ENCODE data around the gene GUCY2C. TPM values are rescaled to one million over a fixed set of nuclear protein-coding genes. Genes with fewer than 3 reads are reported as not detected.

Gene GUCY2C
- total RNA-seq, 1 experiment from 2014 or later, result 1.9 TPM

DNA sequence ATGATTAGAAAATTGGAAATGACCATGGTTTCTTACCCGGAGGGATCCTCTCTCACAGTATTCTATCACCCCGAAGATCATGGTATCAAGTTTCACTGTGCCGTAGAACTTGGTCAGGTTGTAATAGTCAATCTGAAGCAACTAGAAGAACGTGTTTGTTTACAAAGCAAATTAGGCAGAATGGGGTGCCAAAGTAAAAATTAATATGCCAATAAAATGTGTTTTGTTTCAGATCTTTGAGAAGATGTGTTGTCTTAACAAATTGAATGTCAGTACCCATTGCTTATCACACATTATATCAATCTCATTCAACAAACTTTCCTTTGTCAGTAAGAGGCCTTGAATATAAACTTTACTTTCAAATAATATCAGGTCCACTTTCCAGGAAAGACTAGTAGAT, 45.0 kb downstream of the GUCY2C start:
- no peak for DNase-seq
- Histone ChIP-seq H2BK12ac (ENCODE audit: insufficient read length, low read depth, low read length) (no peak overlapping the region), H3K27me3 (ENCODE audit: insufficient read depth, low read length) (no peaks in the 10 kb centered on the region), H3K4ac (ENCODE audit: low read depth, low read length) (no peak overlapping the region), H2BK20ac (ENCODE audit: low read depth, low read length, poor library complexity, severe bottlenecking) (no peak overlapping the region), H3K79me2 (ENCODE audit: insufficient read depth, low read length) (no peaks in the 10 kb centered on the region), H3K18ac (ENCODE audit: insufficient read length, low read depth, low read length) (no peak overlapping the region), H3K9ac (ENCODE audit: extremely low read depth, insufficient read length, low read length) (no peak overlapping the region), H4K91ac (ENCODE audit: insufficient read length, low read depth, low read length) (no peak overlapping the region), H4K8ac (replicated peaks; ENCODE audit: insufficient read length, low read depth, low read length) (no peak overlapping the region), H3K27ac (ENCODE audit: insufficient read length, low read depth, low read length) (no peak overlapping the region), H4K5ac (ENCODE audit: insufficient read length, low read depth, low read length) (no peak overlapping the region), H3K23ac (ENCODE audit: insufficient read length, low read depth, low read length) (no peak overlapping the region), H3T11ph (ENCODE audit: low read length) (no peak overlapping the region), H3K4me1 (ENCODE audit: insufficient read depth, low read length) (no peaks in the 10 kb centered on the region; the same call in 1 of the 2 replicates), H3K56ac (ENCODE audit: insufficient read length, low read depth, low read length) (no peak overlapping the region), H3K23me2 (ENCODE audit: insufficient read length, low read depth, low read length, poor library complexity, severe bottlenecking) (no peaks in the 10 kb centered on the region), H2BK15ac (ENCODE audit: low read depth, low read length) (no peak overlapping the region), H3K79me1 (ENCODE audit: insufficient read depth, low read depth, low read length, poor library complexity, severe bottlenecking) (no peaks in the 10 kb centered on the region), H2BK120ac (ENCODE audit: low read depth, low read length, poor library complexity, severe bottlenecking) (no peak overlapping the region), H3K14ac (ENCODE audit: insufficient read depth, low read length) (no peak overlapping the region), H2AK5ac (ENCODE audit: insufficient read length, low read length) (no peak overlapping the region), H3K4me2 (ENCODE audit: insufficient read depth, insufficient read length, low read length) (no peak overlapping the region), H3K9me3 (ENCODE audit: control insufficient read depth, low read depth, low read length) (no peaks in the 10 kb centered on the region), H4K20me1 (ENCODE audit: control insufficient read depth, insufficient read depth, insufficient read length) (no peaks in the 10 kb centered on the region), H2AFZ (ENCODE audit: low read length) (no peak overlapping the region), H2BK5ac (ENCODE audit: insufficient read length, low read length) (no peak overlapping the region)
- Mint-ChIP-seq H3K9me3 (no peaks in the 10 kb centered on the region), H3K36me3 (ENCODE audit: insufficient read depth in 1 of 3, low read depth in 3 of 3) (no peaks in the 10 kb centered on the region), H3K4me1 (peaks cover 9 to 12% of the 10 kb centered on the region in 2 experiments), H3K27ac (no peak overlapping the region), H3K27me3 (ENCODE audit: low read depth) (no peaks in the 10 kb centered on the region), H3K4me3 (no peak overlapping the region)
- no CpG with 5 or more reads among the region's 4 CpGs for WGBS (ENCODE audit: extremely low coverage, insufficient read length, low lambda C conversion rate)
- TF ChIP-seq, protein P1, sequence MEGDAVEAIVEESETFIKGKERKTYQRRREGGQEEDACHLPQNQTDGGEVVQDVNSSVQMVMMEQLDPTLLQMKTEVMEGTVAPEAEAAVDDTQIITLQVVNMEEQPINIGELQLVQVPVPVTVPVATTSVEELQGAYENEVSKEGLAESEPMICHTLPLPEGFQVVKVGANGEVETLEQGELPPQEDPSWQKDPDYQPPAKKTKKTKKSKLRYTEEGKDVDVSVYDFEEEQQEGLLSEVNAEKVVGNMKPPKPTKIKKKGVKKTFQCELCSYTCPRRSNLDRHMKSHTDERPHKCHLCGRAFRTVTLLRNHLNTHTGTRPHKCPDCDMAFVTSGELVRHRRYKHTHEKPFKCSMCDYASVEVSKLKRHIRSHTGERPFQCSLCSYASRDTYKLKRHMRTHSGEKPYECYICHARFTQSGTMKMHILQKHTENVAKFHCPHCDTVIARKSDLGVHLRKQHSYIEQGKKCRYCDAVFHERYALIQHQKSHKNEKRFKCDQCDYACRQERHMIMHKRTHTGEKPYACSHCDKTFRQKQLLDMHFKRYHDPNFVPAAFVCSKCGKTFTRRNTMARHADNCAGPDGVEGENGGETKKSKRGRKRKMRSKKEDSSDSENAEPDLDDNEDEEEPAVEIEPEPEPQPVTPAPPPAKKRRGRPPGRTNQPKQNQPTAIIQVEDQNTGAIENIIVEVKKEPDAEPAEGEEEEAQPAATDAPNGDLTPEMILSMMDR (conservative IDR thresholded peaks at IDR 0.05), result no peak

Measured in H9 (cell line).